K562 (cell line): Measurements from ENCODE around the gene NPB. TPM values are rescaled to one million over a fixed set of nuclear protein-coding genes. Genes with fewer than 3 reads are reported as not detected.

Experiments
- EGR1 ChIP-seq: fragments of 450-650 bp; conservative IDR thresholded peaks from 2 replicates; pipeline ENCODE4 v1.6.1; 2017; ENCODE audit warnings: mild to moderate bottlenecking
- ESRRA ChIP-seq: fragments of 450-650 bp; IDR thresholded peaks from 2 replicates; pipeline ENCODE4 v1.6.1; 2014; ENCODE audit warnings: low read depth, mild to moderate bottlenecking, moderate library complexity, borderline replicate concordance
- MCM5 ChIP-seq: fragments of 450-650 bp; IDR thresholded peaks from 2 replicates; pipeline ENCODE4 v1.6.1; 2016; ENCODE audit warnings: low read depth
- MXI1 ChIP-seq: IDR thresholded peaks from 2 replicates; pipeline ENCODE4 v1.6.1; 2011; ENCODE audit warnings: low read depth, mild to moderate bottlenecking, improper control_type of control experiment, low read length
- RAD21 ChIP-seq, 2 experiments: fragments of 250-450 bp in 1 of 2; fragments of 450-650 bp in 1 of 2; sonication (Bioruptor Pico) in 1 of 2; formaldehyde crosslinking in 1 of 2; IDR thresholded peaks in 1 of 2; conservative IDR thresholded peaks in 1 of 2; 2 replicates each; pipeline versions ENCODE4 v1.4.0 to v1.8.0; 2020 to 2022; ENCODE audit warnings: mild to moderate bottlenecking in 2 of 2, moderate library complexity in 1 of 2
- ZNF318 ChIP-seq, 2 experiments: fragments of 450-650 bp; IDR thresholded peaks; 2 replicates each; pipeline ENCODE4 v1.6.1; 2016; ENCODE audit warnings: mild to moderate bottlenecking in 2 of 2, borderline replicate concordance in 1 of 2, low read depth in 1 of 2, moderate library complexity in 1 of 2
- ZNF609 ChIP-seq: sonication (generic); formaldehyde crosslinking; IDR thresholded peaks from 2 replicates; pipeline ENCODE4 v1.8.1; 2023; ENCODE audit warnings: missing genetic modification reagents, mild to moderate bottlenecking, borderline replicate concordance
- ZNF639 ChIP-seq, 2 experiments: fragments of 200-800 bp in 1 of 2; sonication (Bioruptor generic) in 1 of 2; sonication (generic) in 1 of 2; formaldehyde crosslinking in 1 of 2; IDR thresholded peaks in 1 of 2; conservative IDR thresholded peaks in 1 of 2; 2 replicates each; pipeline versions ENCODE4 v1.5.0 to v1.6.1; 2016 to 2020; ENCODE audit warnings: missing compliant biosample characterization in 1 of 2, missing genetic modification characterization in 1 of 2, missing genetic modification reagents in 1 of 2
- polyA plus RNA-seq, 8 experiments: library from polyadenylated mRNA; depleted of rRNA in 4 of 8; stranded (reverse) in 5 of 8; unstranded in 3 of 8; fragments of >200 nt; fragmentation: Nextera tagmentation in 2 of 8; fragmentation: Illumina TruSeq in 1 of 8; extraction: Ambion mirVana in 2 of 8; extraction: Trizol in 1 of 8; gene quantifications; 2 replicates each; pipeline versions ENCODE4 v1.2.1 to v1.2.3, GENCODE V29; 2011 to 2014; ENCODE audit warnings: inconsistent platforms in 1 of 8, missing spikeins in 1 of 8
- total RNA-seq, 7 experiments: library from RNA; depleted of rRNA in 6 of 7; stranded (reverse); fragments of >200 nt in 6 of 7; fragmentation: Illumina TruSeq in 2 of 7; extraction: Trizol in 2 of 7; gene quantifications; 2 replicates each; pipeline versions ENCODE4 v1.2.1 to v1.2.3, GENCODE V29; 2011 to 2021; ENCODE audit warnings: low replicate concordance in 1 of 7

NPB gene
- total and polyA plus RNA-seq, 9 of the 15 experiments (the other 6 are each of a cell fraction or from before 2014, with no cell fraction given), result 0.03 to 0.61 (median 0.14) TPM; not detected in 2

GRCh38 chr17:81923302-81924260, 21.5 kb downstream of the NPB start (continued):
- peak in 1 of 2 experiments; percentile 62; a peak in 1 of 4 replicates for TF ChIP-seq ZNF318 (IDR thresholded peaks at IDR 0.05; ENCODE audit: borderline replicate concordance in 1 of 2, low read depth in 1 of 2)
- no peak; the same call in 1 of the 2 replicates for TF ChIP-seq ESRRA
- TF ChIP-seq MXI1, result peak; percentile 75; the same call in 1 of the 2 replicates
- TF ChIP-seq ZNF609 (CRISPR knock-in tag), result no peak
- no peak; a peak in 2 of 4 replicates for TF ChIP-seq RAD21 (CRISPR knock-in tag; conservative IDR thresholded peaks at IDR 0.05 in 1 of 2, IDR thresholded peaks at IDR 0.05 in 1 of 2)
- no peak for TF ChIP-seq MCM5
- TF ChIP-seq EGR1, result peak; percentile 6; the same call in 1 of the 2 replicates
- TF ChIP-seq ZNF639 (CRISPR knock-in tag; conservative IDR thresholded peaks at IDR 0.05 in 1 of 2, IDR thresholded peaks at IDR 0.05 in 1 of 2), result 0 out of 4 replicates have a peak, but pooled peaks of 1 of the 2 experiments have one; percentile 2
